ENCODE measurements around the gene DPH7.

GRCh38 chr9:137612741-137613142, 34.0 kb upstream of the DPH7 start:
- no peak for TF ChIP-seq RARB (CRISPR knock-in tag; IDR thresholded peaks at IDR 0.05)
- TF ChIP-seq ZFP30 (CRISPR knock-in tag; IDR thresholded peaks at IDR 0.05): no peak
- no peak for TF ChIP-seq ZNF70 (CRISPR knock-in tag; IDR thresholded peaks at IDR 0.05)
